HepG2 (cell line): Measurements from ENCODE around the gene PXMP4. TPM values are rescaled to one million over a fixed set of nuclear protein-coding genes. Genes with fewer than 3 reads are reported as not detected.

ENCODE experiments used
- BCL6 ChIP-seq: IDR thresholded peaks from 2 replicates; pipeline ENCODE4 v1.6.1; 2016; ENCODE audit warnings: missing genetic modification reagents, missing compliant biosample characterization
- ESRRA ChIP-seq: sonication (generic); formaldehyde crosslinking; IDR thresholded peaks from 2 replicates; pipeline ENCODE4 v1.5.1; 2020; ENCODE audit warnings: mild to moderate bottlenecking, low read depth, missing genetic modification reagents
- FOXO1 ChIP-seq: sonication (generic); formaldehyde crosslinking; IDR thresholded peaks from 2 replicates; pipeline ENCODE4 v1.4.0; 2020; ENCODE audit warnings: missing genetic modification reagents
- HDAC1 ChIP-seq: sonication (generic); formaldehyde crosslinking; IDR thresholded peaks from 2 replicates; pipeline ENCODE4 v1.5.1; 2020; ENCODE audit warnings: mild to moderate bottlenecking, missing genetic modification reagents
- JUND ChIP-seq: sonication (generic); formaldehyde crosslinking; IDR thresholded peaks from 2 replicates; pipeline ENCODE4 v1.8.0; 2022; ENCODE audit warnings: mild to moderate bottlenecking, missing genetic modification reagents
- TEAD3 ChIP-seq: optimal IDR thresholded peaks from 2 replicates; pipeline ENCODE3; 2016; ENCODE audit warnings: borderline replicate concordance
- ZNF281 ChIP-seq: sonication (generic); formaldehyde crosslinking; IDR thresholded peaks from 2 replicates; pipeline ENCODE4 v1.4.0; 2020; ENCODE audit warnings: missing genetic modification reagents, borderline replicate concordance
- polyA plus RNA-seq, 8 experiments: library from polyadenylated mRNA; depleted of rRNA in 3 of 8; stranded (reverse) in 7 of 8; unstranded in 1 of 8; fragments of >200 nt; fragmentation: Illumina TruSeq in 4 of 8; extraction: Trizol in 4 of 8; gene quantifications; 2 replicates each; pipeline versions ENCODE4 v1.2.1 to v1.2.3, GENCODE V29; 2011 to 2016; ENCODE audit warnings: low read depth in 4 of 8, missing spikeins in 1 of 8, mixed read lengths in 1 of 8; ENCODE audit not compliant: insufficient read depth in 1 of 8
- total RNA-seq, 5 experiments: library from RNA; depleted of rRNA; stranded (reverse); fragments of >200 nt; fragmentation: Illumina TruSeq; extraction: Trizol; gene quantifications; 2 replicates each; pipeline ENCODE4 v1.2.3, GENCODE V29; 2016; ENCODE audit warnings: low read depth in 1 of 5
- TF ChIP-seq, protein P1 (sequence below): sonication (generic); formaldehyde crosslinking; IDR thresholded peaks from 2 replicates; pipeline ENCODE4 v1.4.0; 2020; ENCODE audit warnings: missing genetic modification reagents
- TF ChIP-seq, protein P2 (sequence below): sonication (generic); formaldehyde crosslinking; IDR thresholded peaks from 2 replicates; pipeline ENCODE4 v1.8.0; 2022; ENCODE audit warnings: low read depth, missing genetic modification reagents
- TF ChIP-seq, protein P3 (sequence below): IDR thresholded peaks from 2 replicates; pipeline ENCODE4 v1.6.1; 2016; ENCODE audit warnings: low read depth, missing genetic modification reagents, missing compliant biosample characterization
- TF ChIP-seq, protein P4 (sequence below): sonication (generic); formaldehyde crosslinking; IDR thresholded peaks from 2 replicates; pipeline ENCODE4 v1.5.0; 2020; ENCODE audit warnings: missing genetic modification reagents
- TF ChIP-seq, protein P5 (sequence below): sonication (generic); formaldehyde crosslinking; conservative IDR thresholded peaks from 2 replicates; pipeline ENCODE4 v1.4.0; 2020; ENCODE audit warnings: missing genetic modification reagents

PXMP4 gene
- total and polyA plus RNA-seq, 2 of the 13 experiments (the other 11 are each of a cell fraction or from before 2014, with no cell fraction given), result not detected

DNA sequence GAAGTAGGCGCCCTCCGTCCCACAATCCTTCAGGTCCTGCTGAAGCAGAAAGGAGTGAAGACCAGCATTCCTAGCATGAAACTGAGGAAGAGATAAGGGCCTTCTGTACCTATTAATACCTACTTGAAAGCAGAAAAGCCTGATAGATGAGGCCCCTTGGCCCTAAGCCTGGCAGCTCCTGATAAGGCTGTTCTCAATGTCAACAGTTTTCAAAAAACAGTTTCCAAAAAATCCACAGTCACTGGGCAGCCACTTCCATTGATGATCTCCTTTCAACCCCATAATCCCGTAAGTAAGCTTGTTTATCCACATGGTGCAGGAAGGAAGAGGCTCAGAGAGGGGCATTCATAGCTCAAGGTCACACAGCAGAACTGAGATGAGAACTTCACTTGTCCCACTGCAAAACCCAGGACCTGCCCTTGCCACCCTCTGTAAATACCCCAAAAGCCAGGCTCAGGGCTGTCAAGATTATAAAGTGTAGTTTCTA is 31.1 kb downstream of the PXMP4 start (continued):
- TF ChIP-seq, protein P1, sequence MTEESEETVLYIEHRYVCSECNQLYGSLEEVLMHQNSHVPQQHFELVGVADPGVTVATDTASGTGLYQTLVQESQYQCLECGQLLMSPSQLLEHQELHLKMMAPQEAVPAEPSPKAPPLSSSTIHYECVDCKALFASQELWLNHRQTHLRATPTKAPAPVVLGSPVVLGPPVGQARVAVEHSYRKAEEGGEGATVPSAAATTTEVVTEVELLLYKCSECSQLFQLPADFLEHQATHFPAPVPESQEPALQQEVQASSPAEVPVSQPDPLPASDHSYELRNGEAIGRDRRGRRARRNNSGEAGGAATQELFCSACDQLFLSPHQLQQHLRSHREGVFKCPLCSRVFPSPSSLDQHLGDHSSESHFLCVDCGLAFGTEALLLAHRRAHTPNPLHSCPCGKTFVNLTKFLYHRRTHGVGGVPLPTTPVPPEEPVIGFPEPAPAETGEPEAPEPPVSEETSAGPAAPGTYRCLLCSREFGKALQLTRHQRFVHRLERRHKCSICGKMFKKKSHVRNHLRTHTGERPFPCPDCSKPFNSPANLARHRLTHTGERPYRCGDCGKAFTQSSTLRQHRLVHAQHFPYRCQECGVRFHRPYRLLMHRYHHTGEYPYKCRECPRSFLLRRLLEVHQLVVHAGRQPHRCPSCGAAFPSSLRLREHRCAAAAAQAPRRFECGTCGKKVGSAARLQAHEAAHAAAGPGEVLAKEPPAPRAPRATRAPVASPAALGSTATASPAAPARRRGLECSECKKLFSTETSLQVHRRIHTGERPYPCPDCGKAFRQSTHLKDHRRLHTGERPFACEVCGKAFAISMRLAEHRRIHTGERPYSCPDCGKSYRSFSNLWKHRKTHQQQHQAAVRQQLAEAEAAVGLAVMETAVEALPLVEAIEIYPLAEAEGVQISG (CRISPR knock-in tag), result 0 out of 2 replicates have a peak, but pooled peaks have one; percentile 7
- TF ChIP-seq, protein P2, sequence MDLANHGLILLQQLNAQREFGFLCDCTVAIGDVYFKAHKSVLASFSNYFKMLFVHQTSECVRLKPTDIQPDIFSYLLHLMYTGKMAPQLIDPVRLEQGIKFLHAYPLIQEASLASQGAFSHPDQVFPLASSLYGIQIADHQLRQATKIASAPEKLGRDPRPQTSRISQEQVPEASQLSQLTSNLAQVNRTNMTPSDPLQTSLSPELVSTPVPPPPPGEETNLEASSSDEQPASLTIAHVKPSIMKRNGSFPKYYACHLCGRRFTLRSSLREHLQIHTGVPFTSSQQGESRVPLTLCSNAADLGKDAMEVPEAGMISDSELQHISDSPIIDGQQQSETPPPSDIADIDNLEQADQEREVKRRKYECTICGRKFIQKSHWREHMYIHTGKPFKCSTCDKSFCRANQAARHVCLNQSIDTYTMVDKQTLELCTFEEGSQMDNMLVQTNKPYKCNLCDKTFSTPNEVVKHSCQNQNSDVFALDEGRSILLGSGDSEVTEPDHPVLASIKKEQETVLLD (CRISPR knock-in tag), result no peak; the same call in 1 of the 2 replicates
- TF ChIP-seq, protein P3, sequence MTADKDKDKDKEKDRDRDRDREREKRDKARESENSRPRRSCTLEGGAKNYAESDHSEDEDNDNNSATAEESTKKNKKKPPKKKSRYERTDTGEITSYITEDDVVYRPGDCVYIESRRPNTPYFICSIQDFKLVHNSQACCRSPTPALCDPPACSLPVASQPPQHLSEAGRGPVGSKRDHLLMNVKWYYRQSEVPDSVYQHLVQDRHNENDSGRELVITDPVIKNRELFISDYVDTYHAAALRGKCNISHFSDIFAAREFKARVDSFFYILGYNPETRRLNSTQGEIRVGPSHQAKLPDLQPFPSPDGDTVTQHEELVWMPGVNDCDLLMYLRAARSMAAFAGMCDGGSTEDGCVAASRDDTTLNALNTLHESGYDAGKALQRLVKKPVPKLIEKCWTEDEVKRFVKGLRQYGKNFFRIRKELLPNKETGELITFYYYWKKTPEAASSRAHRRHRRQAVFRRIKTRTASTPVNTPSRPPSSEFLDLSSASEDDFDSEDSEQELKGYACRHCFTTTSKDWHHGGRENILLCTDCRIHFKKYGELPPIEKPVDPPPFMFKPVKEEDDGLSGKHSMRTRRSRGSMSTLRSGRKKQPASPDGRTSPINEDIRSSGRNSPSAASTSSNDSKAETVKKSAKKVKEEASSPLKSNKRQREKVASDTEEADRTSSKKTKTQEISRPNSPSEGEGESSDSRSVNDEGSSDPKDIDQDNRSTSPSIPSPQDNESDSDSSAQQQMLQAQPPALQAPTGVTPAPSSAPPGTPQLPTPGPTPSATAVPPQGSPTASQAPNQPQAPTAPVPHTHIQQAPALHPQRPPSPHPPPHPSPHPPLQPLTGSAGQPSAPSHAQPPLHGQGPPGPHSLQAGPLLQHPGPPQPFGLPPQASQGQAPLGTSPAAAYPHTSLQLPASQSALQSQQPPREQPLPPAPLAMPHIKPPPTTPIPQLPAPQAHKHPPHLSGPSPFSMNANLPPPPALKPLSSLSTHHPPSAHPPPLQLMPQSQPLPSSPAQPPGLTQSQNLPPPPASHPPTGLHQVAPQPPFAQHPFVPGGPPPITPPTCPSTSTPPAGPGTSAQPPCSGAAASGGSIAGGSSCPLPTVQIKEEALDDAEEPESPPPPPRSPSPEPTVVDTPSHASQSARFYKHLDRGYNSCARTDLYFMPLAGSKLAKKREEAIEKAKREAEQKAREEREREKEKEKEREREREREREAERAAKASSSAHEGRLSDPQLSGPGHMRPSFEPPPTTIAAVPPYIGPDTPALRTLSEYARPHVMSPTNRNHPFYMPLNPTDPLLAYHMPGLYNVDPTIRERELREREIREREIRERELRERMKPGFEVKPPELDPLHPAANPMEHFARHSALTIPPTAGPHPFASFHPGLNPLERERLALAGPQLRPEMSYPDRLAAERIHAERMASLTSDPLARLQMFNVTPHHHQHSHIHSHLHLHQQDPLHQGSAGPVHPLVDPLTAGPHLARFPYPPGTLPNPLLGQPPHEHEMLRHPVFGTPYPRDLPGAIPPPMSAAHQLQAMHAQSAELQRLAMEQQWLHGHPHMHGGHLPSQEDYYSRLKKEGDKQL (CRISPR knock-in tag), result 0 out of 2 replicates have a peak, but pooled peaks have one; percentile 43
- peak; percentile 50 for TF ChIP-seq TEAD3 (CRISPR knock-in tag)
- 0 out of 2 replicates have a peak, but pooled peaks have one; percentile 38 for TF ChIP-seq JUND (CRISPR knock-in tag)
- TF ChIP-seq FOXO1 (CRISPR knock-in tag), result peak; percentile 95
- peak; percentile 42; the same call in 1 of the 2 replicates for TF ChIP-seq ZNF281
- peak; percentile 79 for TF ChIP-seq BCL6
- peak; percentile 72; the same call in 1 of the 2 replicates for TF ChIP-seq HDAC1 (CRISPR knock-in tag)
- no peak for TF ChIP-seq ESRRA (CRISPR knock-in tag)
- TF ChIP-seq, protein P4, sequence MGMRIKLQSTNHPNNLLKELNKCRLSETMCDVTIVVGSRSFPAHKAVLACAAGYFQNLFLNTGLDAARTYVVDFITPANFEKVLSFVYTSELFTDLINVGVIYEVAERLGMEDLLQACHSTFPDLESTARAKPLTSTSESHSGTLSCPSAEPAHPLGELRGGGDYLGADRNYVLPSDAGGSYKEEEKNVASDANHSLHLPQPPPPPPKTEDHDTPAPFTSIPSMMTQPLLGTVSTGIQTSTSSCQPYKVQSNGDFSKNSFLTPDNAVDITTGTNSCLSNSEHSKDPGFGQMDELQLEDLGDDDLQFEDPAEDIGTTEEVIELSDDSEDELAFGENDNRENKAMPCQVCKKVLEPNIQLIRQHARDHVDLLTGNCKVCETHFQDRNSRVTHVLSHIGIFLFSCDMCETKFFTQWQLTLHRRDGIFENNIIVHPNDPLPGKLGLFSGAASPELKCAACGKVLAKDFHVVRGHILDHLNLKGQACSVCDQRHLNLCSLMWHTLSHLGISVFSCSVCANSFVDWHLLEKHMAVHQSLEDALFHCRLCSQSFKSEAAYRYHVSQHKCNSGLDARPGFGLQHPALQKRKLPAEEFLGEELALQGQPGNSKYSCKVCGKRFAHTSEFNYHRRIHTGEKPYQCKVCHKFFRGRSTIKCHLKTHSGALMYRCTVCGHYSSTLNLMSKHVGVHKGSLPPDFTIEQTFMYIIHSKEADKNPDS (CRISPR knock-in tag), result peak; percentile 49; the same call in 1 of the 2 replicates
- TF ChIP-seq, protein P5, sequence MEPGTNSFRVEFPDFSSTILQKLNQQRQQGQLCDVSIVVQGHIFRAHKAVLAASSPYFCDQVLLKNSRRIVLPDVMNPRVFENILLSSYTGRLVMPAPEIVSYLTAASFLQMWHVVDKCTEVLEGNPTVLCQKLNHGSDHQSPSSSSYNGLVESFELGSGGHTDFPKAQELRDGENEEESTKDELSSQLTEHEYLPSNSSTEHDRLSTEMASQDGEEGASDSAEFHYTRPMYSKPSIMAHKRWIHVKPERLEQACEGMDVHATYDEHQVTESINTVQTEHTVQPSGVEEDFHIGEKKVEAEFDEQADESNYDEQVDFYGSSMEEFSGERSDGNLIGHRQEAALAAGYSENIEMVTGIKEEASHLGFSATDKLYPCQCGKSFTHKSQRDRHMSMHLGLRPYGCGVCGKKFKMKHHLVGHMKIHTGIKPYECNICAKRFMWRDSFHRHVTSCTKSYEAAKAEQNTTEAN (CRISPR knock-in tag), result no peak
